GM23338 (cell line): Measurements from ENCODE around the gene CCBE1. TPM values are rescaled to one million over a fixed set of nuclear protein-coding genes. Genes with fewer than 3 reads are reported as not detected.

Source experiments
- ATAC-seq: fragments of 200-7000 bp; cut with Tn5 transposase; 3 replicates; pipeline ENCODE4 v1.9.1; 2020
- DNase-seq: peaks from one replicate; pipeline ENCODE4 v3.0.0-alpha.2; 2015; ENCODE audit warnings: low spot score
- H2AFZ ChIP-seq: fragments of 200-600 bp; sonication (generic); 2 replicates; pipeline ENCODE4 v1.8.0; 2016; ENCODE audit warnings: antibody characterized with exemption, mild to moderate bottlenecking, moderate library complexity
- H3F3A ChIP-seq: fragments of 200-600 bp; sonication (generic); replicated peaks from 2 replicates; pipeline ENCODE4 v1.8.0; 2017; ENCODE audit warnings: antibody characterized with exemption, mixed run types, low read depth
- H3K27ac ChIP-seq: fragments of 200-600 bp; sonication (generic); 2 replicates; pipeline ENCODE4 v1.6.1; 2016; ENCODE audit warnings: low read depth
- H3K27me3 ChIP-seq: fragments of 200-600 bp; sonication (generic); 2 replicates; pipeline ENCODE4 v1.8.0; 2016; ENCODE audit warnings: mild to moderate bottlenecking, mixed run types, moderate library complexity; ENCODE audit not compliant: insufficient read depth
- H3K36me3 ChIP-seq: fragments of 200-600 bp; sonication (generic); 2 replicates; pipeline ENCODE4 v1.8.0; 2016; ENCODE audit warnings: mild to moderate bottlenecking; ENCODE audit not compliant: insufficient read depth
- H3K4me1 ChIP-seq: fragments of 200-600 bp; sonication (generic); 2 replicates; pipeline ENCODE4 v1.8.0; 2016; ENCODE audit warnings: mild to moderate bottlenecking, moderate library complexity; ENCODE audit not compliant: insufficient read depth
- H3K4me2 ChIP-seq: fragments of 200-600 bp; sonication (generic); 2 replicates; pipeline ENCODE4 v1.7.1; 2017; ENCODE audit warnings: mixed run types
- H3K4me3 ChIP-seq: fragments of 200-600 bp; sonication (generic); 2 replicates; pipeline ENCODE4 v1.6.1; 2016; ENCODE audit warnings: mixed run types
- H3K79me2 ChIP-seq: fragments of 200-600 bp; sonication (generic); replicated peaks from 2 replicates; pipeline ENCODE4 v1.8.0; 2017; ENCODE audit warnings: mild to moderate bottlenecking; ENCODE audit not compliant: insufficient read depth
- H3K9me2 ChIP-seq: fragments of 200-600 bp; sonication (generic); 2 replicates; pipeline ENCODE4 v1.8.0; 2017; ENCODE audit not compliant: insufficient read depth
- H4K20me1 ChIP-seq: fragments of 200-600 bp; sonication (generic); replicated peaks from 2 replicates; pipeline ENCODE4 v1.8.0; 2017; ENCODE audit warnings: mild to moderate bottlenecking; ENCODE audit not compliant: insufficient read depth
- H3K27ac Mint-ChIP-seq: 2 replicates; pipeline ENCODE4 v1.8.0; 2020; ENCODE audit warnings: inconsistent platforms, mild to moderate bottlenecking, moderate library complexity, mixed read lengths
- H3K27me3 Mint-ChIP-seq: 3 replicates; pipeline ENCODE4 v1.8.0; 2022; ENCODE audit warnings: low read depth, mild to moderate bottlenecking, moderate library complexity, mixed read lengths, inconsistent platforms; ENCODE audit not compliant: insufficient read depth, poor library complexity
- H3K36me3 Mint-ChIP-seq: 3 replicates; pipeline ENCODE4 v1.8.0; 2021; ENCODE audit warnings: low read depth, mild to moderate bottlenecking, inconsistent platforms, moderate library complexity, mixed read lengths
- H3K4me1 Mint-ChIP-seq: 3 replicates; pipeline ENCODE4 v1.8.0; 2020; ENCODE audit warnings: mild to moderate bottlenecking, inconsistent platforms, mixed read lengths
- H3K4me3 Mint-ChIP-seq: 3 replicates; pipeline ENCODE4 v1.8.0; 2021; ENCODE audit warnings: moderate library complexity, mild to moderate bottlenecking, inconsistent platforms, mixed read lengths
- H3K9me3 Mint-ChIP-seq: 3 replicates; pipeline ENCODE4 v1.8.0; 2020; ENCODE audit warnings: moderate library complexity, mild to moderate bottlenecking, inconsistent platforms, mixed read lengths
- CREB1 ChIP-seq: fragments of 250-450 bp; sonication (Bioruptor Pico); IDR thresholded peaks from 2 replicates; pipeline ENCODE4 v1.5.0; 2020; ENCODE audit warnings: low read depth, mild to moderate bottlenecking, moderate library complexity
- CTCF ChIP-seq, 2 experiments: fragments of 200-600 bp in 1 of 2; sonication (generic) in 1 of 2; conservative IDR thresholded peaks; 2 replicates each; pipeline versions ENCODE4 v1.5.1 to v1.6.1; 2016 to 2017; ENCODE audit warnings: antibody characterized with exemption in 2 of 2, low read depth in 2 of 2, mild to moderate bottlenecking in 2 of 2, moderate library complexity in 1 of 2
- ETS1 ChIP-seq: IDR thresholded peaks from 2 replicates; pipeline ENCODE4 v1.6.1; 2016; ENCODE audit warnings: antibody characterized with exemption
- EZH2 ChIP-seq: fragments of 200-600 bp; sonication (generic); IDR thresholded peaks from one replicate; pipeline ENCODE4 v1.8.0; 2017; ENCODE audit warnings: antibody characterized with exemption, mild to moderate bottlenecking, low read depth; ENCODE audit not compliant: unreplicated experiment
- EZH2phosphoT487 ChIP-seq: fragments of 200-600 bp; sonication (generic); IDR thresholded peaks from one replicate; pipeline ENCODE4 v1.8.1; 2018; ENCODE audit warnings: antibody characterized with exemption; ENCODE audit not compliant: unreplicated experiment
- JUNB ChIP-seq: IDR thresholded peaks from one replicate; pipeline ENCODE4 v1.6.1; 2016; ENCODE audit warnings: antibody characterized with exemption; ENCODE audit not compliant: unreplicated experiment
- NANOG ChIP-seq: IDR thresholded peaks from 2 replicates; pipeline ENCODE4 v1.6.1; 2016; ENCODE audit warnings: antibody characterized with exemption, borderline replicate concordance
- POLR2AphosphoS5 ChIP-seq: IDR thresholded peaks from 2 replicates; pipeline ENCODE4 v1.6.1; 2016; ENCODE audit warnings: antibody characterized with exemption, low read depth
- REST ChIP-seq: IDR thresholded peaks from one replicate; pipeline ENCODE4 v1.6.1; 2018; ENCODE audit warnings: antibody characterized with exemption; ENCODE audit not compliant: unreplicated experiment
- STAT1 ChIP-seq: IDR thresholded peaks from one replicate; pipeline ENCODE4 v1.6.1; 2016; ENCODE audit warnings: antibody characterized with exemption; ENCODE audit not compliant: unreplicated experiment
- ZNF114 ChIP-seq: fragments of 250-450 bp; sonication (Bioruptor Pico); IDR thresholded peaks from 2 replicates; pipeline ENCODE4 v1.5.0; 2020; ENCODE audit warnings: mild to moderate bottlenecking, moderate library complexity
- ZNF331 ChIP-seq: fragments of 250-450 bp; sonication (Bioruptor Pico); IDR thresholded peaks from 2 replicates; pipeline ENCODE4 v1.5.0; 2020; ENCODE audit warnings: low read depth, mild to moderate bottlenecking, moderate library complexity
- ZNF462 ChIP-seq: fragments of 250-450 bp; sonication (Bioruptor Pico); IDR thresholded peaks from 2 replicates; pipeline ENCODE4 v1.5.0; 2020; ENCODE audit warnings: mild to moderate bottlenecking, moderate library complexity
- polyA plus RNA-seq: library from polyadenylated mRNA; unstranded; fragments of >200 nt; fragmentation: Nextera tagmentation; extraction: Ambion mirVana; gene quantifications from 2 replicates; pipeline ENCODE4 v1.2.1, GENCODE V29; 2016
- total RNA-seq: library from RNA; depleted of rRNA; stranded (reverse); fragments of >200 nt; shearing (Covaris generic); gene quantifications from 2 replicates; pipeline ENCODE4 v1.2.3, GENCODE V29; 2014

CCBE1 gene
- total and polyA plus RNA-seq, 2 experiments from 2014 or later, result 2.1 to 2.6 TPM

- Mint-ChIP-seq H3K9me3 (no peaks in the 10 kb centered on the region), H3K4me3 (no peak overlapping the region), H3K4me1 (peaks cover 22% of the 10 kb centered on the region), H3K36me3 (no peaks in the 10 kb centered on the region), H3K27me3 (no peaks in the 10 kb centered on the region), H3K27ac (no peak overlapping the region)
- 0 out of 2 replicates have a peak overlapping the region, but pooled peaks have one; percentile 20 for H3K4me2 ChIP-seq
- peak overlapping the region; percentile 25 for H2AFZ ChIP-seq
- no peaks in the 10 kb centered on the region for H3K36me3 ChIP-seq
- no peaks in the 10 kb centered on the region for H4K20me1 ChIP-seq
- TF ChIP-seq CTCF (conservative IDR thresholded peaks at IDR 0.05; ENCODE audit: low read depth in 2 of 2) (no peak), POLR2AphosphoS5 (no peak), CREB1 (CRISPR knock-in tag) (no peak), ZNF331 (CRISPR knock-in tag) (no peak), EZH2phosphoT487 (no peak), EZH2 (no peak), STAT1 (no peak), ZNF114 (no peak), JUNB (no peak), ZNF462 (no peak), NANOG (no peak), REST (no peak), ETS1 (no peak)
- no peaks in the 10 kb centered on the region for H3K27me3 ChIP-seq
- H3K27ac ChIP-seq, result no peak overlapping the region
- H3K79me2 ChIP-seq, result no peaks in the 10 kb centered on the region
- no peak overlapping the region for H3K4me3 ChIP-seq
- H3K4me1 ChIP-seq, result peaks cover 13% of the 10 kb centered on the region; the same call in 1 of the 2 replicates
- no peaks in the 10 kb centered on the region for H3F3A ChIP-seq
- H3K9me2 ChIP-seq, result no peaks in the 10 kb centered on the region
- ATAC-seq (peak; percentile 92), DNase-seq (peak; percentile 32)
Observed at GRCh38 chr18:59547581-59548182, 149.5 kb downstream of the CCBE1 start.
